ENCODE measurements around the gene MPIG6B. TPM values are rescaled to one million over a fixed set of nuclear protein-coding genes. Genes with fewer than 3 reads are reported as not detected.
A peak's percentile ranks its signal among the peaks of the same experiment; 100 is the strongest.

Gene MPIG6B
- total RNA-seq, 2 experiments from 2014 or later = not detected

GRCh38 chr6:31680226-31681134 is 42.7 kb upstream of the MPIG6B start, which contains the start of gene LY6G5C:
LY6G5C (minus strand) TSS chr6:31681067; CDS start chr6:31680373, 694 bp downstream.
- Histone ChIP-seq H3K36me3 (ENCODE audit: insufficient read depth, low read length) (no peaks in the 10 kb centered on the region), H3K27ac (ENCODE audit: low read depth, low read length, poor library complexity, severe bottlenecking) (no peak within 1 kb of the TSS), H2AFZ (ENCODE audit: low read length) (peak within 1 kb of the TSS; percentile 33; the same call in 1 of the 2 replicates), H3K79me2 (ENCODE audit: insufficient read depth, low read depth, low read length) (no peaks in the 10 kb centered on the region), H4K20me1 (ENCODE audit: insufficient read depth, low read length) (no peaks in the 10 kb centered on the region), H3K9me3 (ENCODE audit: low read length) (no peaks in the 10 kb centered on the region), H3K4me1 (ENCODE audit: insufficient read depth, low read length, poor library complexity, severe bottlenecking) (peaks cover 30% of the 10 kb centered on the region), H3K4me3 (ENCODE audit: low read depth, low read length, poor library complexity, severe bottlenecking) (peak within 1 kb of the TSS; percentile 18), H3K4me2 (ENCODE audit: low read length) (peak within 1 kb of the TSS; percentile 56), H3K9me2 (ENCODE audit: insufficient read depth, low read length) (no peaks in the 10 kb centered on the region)
- intact Hi-C loops (cut with micrococcal nuclease; ENCODE audit: unreplicated experiment) = loop anchor here (1.0 to 10.0 kb wide), 7 partner anchors 46 to 456 kb away; partner anchors contain the start of gene EHMT2
- TF ChIP-seq EZH2phosphoT487 (IDR thresholded peaks at IDR 0.05; ENCODE audit: borderline replicate concordance, low read depth, low read length) (no peak), CTCF (conservative IDR thresholded peaks at IDR 0.05; ENCODE audit: low read length) (peak; percentile 70)
- DNase-seq (ENCODE audit: low spot score) = peak; percentile 74
- BruUV-seq (replicated peaks) = no TSS peak
- ChIA-PET CTCF (ENCODE audit: unreplicated experiment) (no interaction called here), POLR2A (interaction anchor here (1.0 kb wide), 1 partner anchor 58 kb away, joined by 3 read pairs; no protein-coding TSS in a partner anchor)

- CTCF ChIA-PET (ENCODE audit: unreplicated experiment) = interaction anchor here (0.5 kb wide), 1 partner anchor 183 kb away, joined by 4 read pairs; no protein-coding TSS in a partner anchor
- Histone ChIP-seq H2AFZ (ENCODE audit: low read length) (peak overlapping the region; percentile 33; the same call in 1 of the 2 replicates), H3K4me2 (ENCODE audit: low read length) (peak overlapping the region; percentile 56)
Measured at GRCh38 chr6:31681135-31681671, 42.0 kb upstream of the MPIG6B start.

More at GRCh38 chr6:31681135-31681671, 42.0 kb upstream of the MPIG6B start:
- no peaks in the 10 kb centered on the region for H3K9me2 ChIP-seq (ENCODE audit: insufficient read depth, low read length)
- intact Hi-C loops (cut with micrococcal nuclease; ENCODE audit: unreplicated experiment) = loop anchor here (2.0 to 10.0 kb wide), 3 partner anchors 46 to 456 kb away; partner anchors contain the start of gene EHMT2
- peaks cover 2% of the 10 kb centered on the region; the same call in 1 of the 2 replicates for H3K36me3 ChIP-seq (ENCODE audit: insufficient read depth, low read length)
- H3K27ac ChIP-seq (ENCODE audit: low read depth, low read length, poor library complexity, severe bottlenecking) = no peak overlapping the region
- H3K4me1 ChIP-seq (ENCODE audit: insufficient read depth, low read length, poor library complexity, severe bottlenecking) = peaks cover 29% of the 10 kb centered on the region
- no peaks in the 10 kb centered on the region for H4K20me1 ChIP-seq (ENCODE audit: insufficient read depth, low read length)
- POLR2A ChIA-PET = interaction anchor here (1.0 kb wide), 1 partner anchor 57 kb away, joined by 3 read pairs; no protein-coding TSS in a partner anchor
- TF ChIP-seq CTCF (conservative IDR thresholded peaks at IDR 0.05; ENCODE audit: low read length) (no peak), EZH2phosphoT487 (IDR thresholded peaks at IDR 0.05; ENCODE audit: borderline replicate concordance, low read depth, low read length) (no peak)
- H3K4me3 ChIP-seq (ENCODE audit: low read depth, low read length, poor library complexity, severe bottlenecking) = peak overlapping the region; percentile 18
- H3K79me2 ChIP-seq (ENCODE audit: insufficient read depth, low read depth, low read length) = no peaks in the 10 kb centered on the region
- H3K9me3 ChIP-seq (ENCODE audit: low read length) = no peaks in the 10 kb centered on the region
- no TSS peak for BruUV-seq (replicated peaks)
- DNase-seq (ENCODE audit: low spot score) = peak; percentile 25
